Tibial nerve (tissue), 3 donors: ENCODE data around the gene DNAJC5G.

Experiments
- POLR2A ChIP-seq, 2 donors: fragments of 450-650 bp; IDR thresholded peaks; one replicate each; pipeline ENCODE4 v1.6.1; 2017; ENCODE audit warnings: antibody characterized with exemption in 2 of 2, mild to moderate bottlenecking in 2 of 2, moderate library complexity in 2 of 2
- TF ChIP-seq, protein P1 (sequence below), 5 experiments: fragments of 200-600 bp in 3 of 5; fragments of 450-650 bp in 2 of 5; sonication (generic) in 3 of 5; IDR thresholded peaks; one replicate each; pipeline ENCODE4 v1.5.1; 2016 to 2019; ENCODE audit warnings: antibody characterized with exemption in 5 of 5, mild to moderate bottlenecking in 3 of 5, moderate library complexity in 2 of 5

DNA sequence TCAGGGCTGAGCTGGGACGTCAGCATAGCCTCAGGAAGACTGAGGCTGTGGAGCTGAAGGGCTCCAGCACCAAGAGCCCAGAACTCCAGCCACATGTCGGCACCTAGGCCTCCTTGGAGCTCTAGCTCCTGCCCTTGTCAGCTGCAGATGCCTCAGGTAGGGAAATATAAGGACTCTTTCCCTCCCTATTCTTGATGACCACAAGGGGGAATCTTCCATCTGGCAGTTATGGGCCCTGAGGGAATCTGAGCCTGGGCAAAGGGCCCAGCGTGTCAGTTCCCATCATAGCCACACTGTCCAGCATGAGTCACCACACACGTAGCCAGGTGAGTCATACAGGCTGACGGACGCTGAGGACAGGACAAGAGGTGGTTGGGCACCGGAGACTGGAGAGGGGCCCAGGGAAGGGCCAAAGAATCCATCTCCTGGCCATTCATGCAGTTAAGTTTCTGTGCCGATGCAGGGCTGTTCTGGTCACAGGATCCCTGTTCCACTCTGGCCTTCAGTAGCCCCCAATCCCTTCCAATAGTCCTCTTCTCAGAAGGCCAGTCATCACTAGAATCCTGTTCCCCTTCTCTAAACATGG lies 45.8 kb downstream of the DNAJC5G start:
- TF ChIP-seq, protein P1, sequence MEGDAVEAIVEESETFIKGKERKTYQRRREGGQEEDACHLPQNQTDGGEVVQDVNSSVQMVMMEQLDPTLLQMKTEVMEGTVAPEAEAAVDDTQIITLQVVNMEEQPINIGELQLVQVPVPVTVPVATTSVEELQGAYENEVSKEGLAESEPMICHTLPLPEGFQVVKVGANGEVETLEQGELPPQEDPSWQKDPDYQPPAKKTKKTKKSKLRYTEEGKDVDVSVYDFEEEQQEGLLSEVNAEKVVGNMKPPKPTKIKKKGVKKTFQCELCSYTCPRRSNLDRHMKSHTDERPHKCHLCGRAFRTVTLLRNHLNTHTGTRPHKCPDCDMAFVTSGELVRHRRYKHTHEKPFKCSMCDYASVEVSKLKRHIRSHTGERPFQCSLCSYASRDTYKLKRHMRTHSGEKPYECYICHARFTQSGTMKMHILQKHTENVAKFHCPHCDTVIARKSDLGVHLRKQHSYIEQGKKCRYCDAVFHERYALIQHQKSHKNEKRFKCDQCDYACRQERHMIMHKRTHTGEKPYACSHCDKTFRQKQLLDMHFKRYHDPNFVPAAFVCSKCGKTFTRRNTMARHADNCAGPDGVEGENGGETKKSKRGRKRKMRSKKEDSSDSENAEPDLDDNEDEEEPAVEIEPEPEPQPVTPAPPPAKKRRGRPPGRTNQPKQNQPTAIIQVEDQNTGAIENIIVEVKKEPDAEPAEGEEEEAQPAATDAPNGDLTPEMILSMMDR (IDR thresholded peaks at IDR 0.05), result peak in 1 of 5 experiments; percentile 21
- TF ChIP-seq POLR2A (IDR thresholded peaks at IDR 0.05), result no peak
